CD4-positive, alpha-beta T cell treated with Interleukin-17A for 1 hour (primary cell): Measurements from ENCODE around the gene SPNS3.

Experiments used
- DNase-seq: peaks from one replicate; pipeline ENCODE4 v3.0.0-alpha.2; 2020

The SPNS3 gene

DNA sequence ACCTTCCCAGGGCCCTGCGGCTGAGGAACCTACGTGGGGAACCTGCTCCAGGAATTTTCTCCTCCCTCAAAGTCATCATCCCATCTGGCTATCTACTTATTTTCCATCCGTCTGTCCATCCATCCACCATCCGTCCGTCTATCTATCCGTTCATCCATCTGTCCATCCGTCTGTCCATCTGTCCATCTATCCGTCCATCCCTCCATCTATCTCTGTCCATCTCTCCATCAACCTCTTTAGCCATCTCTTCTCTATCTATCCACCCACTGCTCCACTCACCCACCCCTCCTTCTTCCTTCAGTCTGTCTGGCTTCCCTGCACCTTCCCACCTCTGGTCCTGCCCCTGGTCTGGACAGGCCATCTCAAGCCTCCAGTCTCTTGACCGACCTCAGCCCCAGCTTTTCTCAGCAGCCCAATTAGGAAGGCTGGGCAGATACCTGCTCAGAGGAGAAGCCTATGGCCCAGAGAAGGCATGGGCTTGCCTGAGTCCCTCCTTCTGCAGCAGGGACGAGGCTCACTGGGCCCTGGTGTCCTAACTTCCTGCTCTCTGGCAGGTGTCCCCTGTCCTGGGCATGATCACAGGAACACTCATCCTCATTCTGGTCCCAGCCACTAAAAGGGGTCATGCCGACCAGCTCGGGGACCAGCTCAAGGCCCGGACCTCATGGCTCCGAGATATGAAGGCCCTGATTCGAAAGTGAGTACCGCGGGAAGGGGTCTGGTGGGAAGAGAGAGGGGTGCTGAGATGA lies 98.4 kb downstream of the SPNS3 start:
- DNase-seq = no peak

DNA sequence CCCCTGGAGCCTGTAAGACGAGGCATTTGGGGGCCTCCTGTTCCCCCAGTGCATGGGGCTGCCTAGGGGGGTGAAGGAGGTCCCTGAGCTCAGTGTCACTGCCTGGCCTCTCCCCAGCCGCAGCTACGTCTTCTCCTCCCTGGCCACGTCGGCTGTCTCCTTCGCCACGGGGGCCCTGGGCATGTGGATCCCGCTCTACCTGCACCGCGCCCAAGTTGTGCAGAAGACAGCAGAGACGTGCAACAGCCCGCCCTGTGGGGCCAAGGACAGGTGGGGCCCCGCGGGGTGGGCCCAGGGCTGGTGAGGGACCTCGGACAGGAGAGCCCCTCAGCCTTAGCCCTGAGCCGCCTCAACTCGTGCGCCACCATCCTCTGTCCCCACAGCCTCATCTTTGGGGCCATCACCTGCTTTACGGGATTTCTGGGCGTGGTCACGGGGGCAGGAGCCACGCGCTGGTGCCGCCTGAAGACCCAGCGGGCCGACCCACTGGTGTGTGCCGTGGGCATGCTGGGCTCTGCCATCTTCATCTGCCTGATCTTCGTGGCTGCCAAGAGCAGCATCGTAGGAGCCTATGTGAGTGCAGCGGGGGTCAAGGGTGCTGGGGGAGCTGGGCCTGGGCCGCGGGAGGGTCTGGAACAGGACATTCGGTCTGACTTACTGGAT lies 99.3 kb downstream of the SPNS3 start:
- DNase-seq = no peak

DNA sequence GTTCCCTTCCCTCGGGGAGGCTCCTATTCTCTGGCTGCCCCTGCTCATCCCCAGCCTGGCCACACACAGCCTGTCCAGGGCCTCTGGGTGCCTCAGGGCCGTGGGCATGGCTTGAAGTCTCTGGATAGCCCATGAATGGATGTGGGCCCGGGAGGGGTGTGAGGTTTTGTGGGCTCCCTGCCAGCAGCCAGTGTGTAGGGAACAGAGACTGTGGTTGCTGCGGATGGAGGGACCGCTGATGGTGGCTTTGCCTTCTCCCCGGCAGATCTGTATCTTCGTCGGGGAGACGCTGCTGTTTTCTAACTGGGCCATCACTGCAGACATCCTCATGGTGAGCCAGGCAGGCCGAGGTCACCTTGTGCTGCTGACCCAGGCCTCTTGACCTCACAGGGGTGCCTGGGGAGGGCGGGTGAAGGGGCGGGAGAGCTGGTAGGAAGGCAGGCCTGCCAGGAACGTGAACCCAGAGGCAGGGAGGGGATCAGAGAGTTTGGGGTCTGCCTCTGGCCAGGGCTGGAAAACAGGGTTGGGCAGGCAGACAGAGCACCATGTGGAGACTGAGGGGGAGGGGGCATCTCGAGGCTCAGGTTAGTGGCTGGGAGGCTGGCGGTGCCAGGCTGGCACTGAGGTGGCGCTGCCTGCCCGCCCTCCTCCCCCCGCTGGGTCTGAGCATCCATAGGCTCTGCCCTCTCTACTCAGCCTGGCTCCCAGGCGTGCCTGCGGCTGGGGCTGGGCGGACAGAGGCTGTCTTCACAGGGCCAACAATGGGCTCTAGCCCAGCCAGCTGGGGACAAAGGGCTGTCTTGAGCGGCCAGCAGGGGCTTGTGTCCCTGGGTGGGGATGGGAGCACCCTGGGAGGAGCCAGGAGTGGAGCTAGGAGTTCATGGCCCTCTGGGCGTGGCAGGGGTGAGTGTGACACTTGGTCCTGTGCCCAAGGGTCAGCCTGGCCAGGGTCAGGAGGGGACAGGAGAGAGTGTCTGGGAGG lies 100.1 kb downstream of the SPNS3 start:
- DNase-seq = no peak

DNA sequence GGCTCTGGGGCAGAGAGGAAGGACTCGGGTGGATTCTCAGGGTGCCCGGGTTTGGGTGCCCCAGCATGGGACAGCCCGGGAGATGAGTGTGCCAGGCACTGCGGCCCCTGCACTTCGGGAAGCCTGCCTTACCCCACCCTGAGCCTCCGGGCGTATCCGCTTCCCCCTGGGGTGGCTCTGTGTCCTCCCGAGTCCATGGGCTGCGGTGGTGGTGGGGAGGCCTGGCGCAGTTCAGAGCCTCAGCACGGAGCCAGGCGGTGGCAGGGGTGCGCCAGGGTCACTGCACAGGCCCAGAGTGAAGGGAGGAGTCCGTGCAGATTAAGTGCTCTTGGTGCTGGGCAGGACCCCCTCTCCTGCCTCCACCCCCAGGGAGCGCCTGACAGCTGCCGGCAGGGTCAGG lies 100.8 kb downstream of the SPNS3 start:
- DNase-seq = no peak

DNA sequence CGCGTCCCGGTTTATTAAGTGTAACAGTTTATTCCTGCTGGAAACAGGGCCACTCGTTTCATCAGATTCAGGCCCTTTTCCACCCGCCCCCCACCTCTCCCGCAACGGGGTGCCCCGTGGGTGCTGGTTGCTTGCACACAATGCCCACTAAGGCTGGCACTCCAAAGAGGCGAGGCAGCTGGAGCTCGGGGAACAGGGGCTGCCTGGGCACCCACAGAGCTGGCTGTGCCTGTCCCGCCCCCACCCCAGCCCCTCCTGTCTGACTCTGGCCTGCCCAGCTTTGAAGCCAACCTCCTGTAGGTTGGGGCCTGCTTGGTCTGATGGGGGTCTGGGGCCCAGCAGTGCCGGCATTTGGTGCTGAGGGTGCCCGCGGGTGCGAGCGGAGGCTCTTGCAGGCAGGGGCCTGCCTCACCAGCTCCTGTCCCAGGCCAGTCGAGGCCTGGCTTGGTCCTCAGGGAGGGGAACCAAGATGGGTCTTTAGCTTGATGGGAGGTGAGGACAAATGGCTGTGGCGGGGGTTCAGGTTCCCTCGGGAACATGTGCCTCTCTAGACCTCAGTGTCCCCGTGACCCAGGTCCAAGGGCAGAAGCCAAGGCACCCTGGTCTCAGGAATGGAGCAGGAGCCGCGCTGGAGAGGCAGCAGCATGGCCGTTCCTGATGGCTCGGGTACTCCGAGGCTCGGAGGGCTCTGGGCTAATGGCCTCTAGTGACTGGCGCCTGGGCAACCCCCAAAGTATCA lies 101.4 kb downstream of the SPNS3 start:
- no peak for DNase-seq

DNA sequence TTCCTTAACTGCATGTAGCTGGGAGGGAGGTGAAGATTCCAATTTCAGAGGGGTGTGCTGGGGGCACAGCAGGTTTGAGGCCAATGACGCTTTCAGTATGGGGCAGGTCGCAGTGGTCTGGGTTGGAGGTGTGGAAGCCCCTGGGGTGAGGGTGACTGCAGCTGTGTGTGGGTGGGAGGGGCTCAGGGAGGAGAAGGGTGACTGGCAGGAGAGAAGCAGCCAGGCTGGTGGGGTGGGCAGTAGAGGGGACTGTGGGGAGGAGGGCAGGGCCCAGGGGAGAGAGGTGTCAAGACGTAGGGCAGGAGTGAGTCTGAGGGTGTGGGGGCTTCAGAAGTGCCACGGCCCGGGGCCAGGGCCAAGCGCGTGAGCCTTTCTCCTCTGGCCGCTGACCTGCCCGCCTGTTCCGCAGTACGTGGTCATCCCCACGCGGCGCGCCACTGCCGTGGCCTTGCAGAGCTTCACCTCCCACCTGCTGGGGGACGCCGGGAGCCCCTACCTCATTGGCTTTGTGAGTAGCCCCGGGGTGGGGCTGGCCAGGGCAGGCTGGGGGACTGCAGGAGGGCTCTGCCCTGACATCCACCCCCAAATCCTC lies 102.0 kb downstream of the SPNS3 start:
- DNase-seq = no peak

DNA sequence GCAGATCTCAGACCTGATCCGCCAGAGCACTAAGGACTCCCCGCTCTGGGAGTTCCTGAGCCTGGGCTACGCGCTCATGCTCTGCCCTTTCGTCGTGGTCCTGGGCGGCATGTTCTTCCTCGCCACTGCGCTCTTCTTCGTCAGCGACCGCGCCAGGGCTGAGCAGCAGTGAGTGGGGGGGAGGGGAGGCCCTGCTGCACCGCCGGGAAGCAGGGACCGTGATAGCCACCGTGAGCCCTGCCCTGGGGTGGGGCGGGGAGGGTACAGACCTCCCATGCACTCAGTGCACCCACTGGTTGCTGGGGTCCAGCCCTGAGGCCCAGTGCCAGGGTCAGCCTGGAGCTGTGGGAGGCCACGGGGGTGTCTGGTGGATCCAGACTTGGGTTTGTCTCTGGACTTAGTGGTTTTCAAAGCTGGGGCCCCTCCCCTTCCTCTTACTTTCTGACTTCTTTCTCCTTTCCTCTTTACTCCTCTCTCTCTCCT lies 102.6 kb downstream of the SPNS3 start:
- DNase-seq = no peak

DNA sequence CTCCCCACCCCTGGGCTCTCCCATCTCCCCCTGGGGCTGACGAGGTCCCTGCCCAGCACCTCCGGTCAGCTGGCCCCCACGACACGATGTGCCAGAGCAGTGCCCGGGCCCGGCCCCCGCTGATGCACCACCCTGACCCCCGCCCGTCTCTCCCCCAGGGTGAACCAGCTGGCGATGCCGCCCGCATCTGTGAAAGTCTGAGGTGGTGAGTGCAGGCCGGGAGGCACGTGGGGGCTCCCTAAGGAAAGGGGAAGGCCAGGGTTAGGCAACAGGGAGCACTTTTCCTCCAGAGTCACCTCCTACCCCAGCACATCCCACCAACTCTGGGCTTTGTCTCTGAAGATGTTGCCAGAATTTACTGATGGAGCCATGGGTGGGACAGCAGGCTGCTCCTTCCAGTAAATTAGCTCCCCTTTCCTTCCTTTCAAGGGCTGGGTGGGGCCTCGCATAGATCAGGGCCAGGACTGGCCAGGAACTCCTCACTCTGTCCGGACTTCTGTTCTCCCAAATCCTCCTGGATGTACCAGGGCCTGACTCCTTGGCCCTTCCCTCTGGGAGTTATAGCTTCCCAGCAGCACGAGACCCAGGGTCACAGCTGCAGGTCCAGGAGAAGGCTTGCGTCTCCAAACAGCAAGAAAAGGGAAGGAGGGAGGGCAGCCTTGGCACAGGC lies 103.1 kb downstream of the SPNS3 start:
- DNase-seq = no peak
